ENCODE results near the gene DENND1A.
"Not testable (repeated sequence)": the region's sequence is repeated elsewhere in the genome, so short reads cannot be mapped to it uniquely, and the experiment has no call there.

DENND1A gene, protein sequence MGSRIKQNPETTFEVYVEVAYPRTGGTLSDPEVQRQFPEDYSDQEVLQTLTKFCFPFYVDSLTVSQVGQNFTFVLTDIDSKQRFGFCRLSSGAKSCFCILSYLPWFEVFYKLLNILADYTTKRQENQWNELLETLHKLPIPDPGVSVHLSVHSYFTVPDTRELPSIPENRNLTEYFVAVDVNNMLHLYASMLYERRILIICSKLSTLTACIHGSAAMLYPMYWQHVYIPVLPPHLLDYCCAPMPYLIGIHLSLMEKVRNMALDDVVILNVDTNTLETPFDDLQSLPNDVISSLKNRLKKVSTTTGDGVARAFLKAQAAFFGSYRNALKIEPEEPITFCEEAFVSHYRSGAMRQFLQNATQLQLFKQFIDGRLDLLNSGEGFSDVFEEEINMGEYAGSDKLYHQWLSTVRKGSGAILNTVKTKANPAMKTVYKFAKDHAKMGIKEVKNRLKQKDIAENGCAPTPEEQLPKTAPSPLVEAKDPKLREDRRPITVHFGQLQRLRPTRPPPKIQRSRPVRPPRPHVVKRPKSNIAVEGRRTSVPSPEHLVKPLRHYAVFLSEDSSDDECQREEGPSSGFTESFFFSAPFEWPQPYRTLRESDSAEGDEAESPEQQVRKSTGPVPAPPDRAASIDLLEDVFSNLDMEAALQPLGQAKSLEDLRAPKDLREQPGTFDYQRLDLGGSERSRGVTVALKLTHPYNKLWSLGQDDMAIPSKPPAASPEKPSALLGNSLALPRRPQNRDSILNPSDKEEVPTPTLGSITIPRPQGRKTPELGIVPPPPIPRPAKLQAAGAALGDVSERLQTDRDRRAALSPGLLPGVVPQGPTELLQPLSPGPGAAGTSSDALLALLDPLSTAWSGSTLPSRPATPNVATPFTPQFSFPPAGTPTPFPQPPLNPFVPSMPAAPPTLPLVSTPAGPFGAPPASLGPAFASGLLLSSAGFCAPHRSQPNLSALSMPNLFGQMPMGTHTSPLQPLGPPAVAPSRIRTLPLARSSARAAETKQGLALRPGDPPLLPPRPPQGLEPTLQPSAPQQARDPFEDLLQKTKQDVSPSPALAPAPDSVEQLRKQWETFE

DNA sequence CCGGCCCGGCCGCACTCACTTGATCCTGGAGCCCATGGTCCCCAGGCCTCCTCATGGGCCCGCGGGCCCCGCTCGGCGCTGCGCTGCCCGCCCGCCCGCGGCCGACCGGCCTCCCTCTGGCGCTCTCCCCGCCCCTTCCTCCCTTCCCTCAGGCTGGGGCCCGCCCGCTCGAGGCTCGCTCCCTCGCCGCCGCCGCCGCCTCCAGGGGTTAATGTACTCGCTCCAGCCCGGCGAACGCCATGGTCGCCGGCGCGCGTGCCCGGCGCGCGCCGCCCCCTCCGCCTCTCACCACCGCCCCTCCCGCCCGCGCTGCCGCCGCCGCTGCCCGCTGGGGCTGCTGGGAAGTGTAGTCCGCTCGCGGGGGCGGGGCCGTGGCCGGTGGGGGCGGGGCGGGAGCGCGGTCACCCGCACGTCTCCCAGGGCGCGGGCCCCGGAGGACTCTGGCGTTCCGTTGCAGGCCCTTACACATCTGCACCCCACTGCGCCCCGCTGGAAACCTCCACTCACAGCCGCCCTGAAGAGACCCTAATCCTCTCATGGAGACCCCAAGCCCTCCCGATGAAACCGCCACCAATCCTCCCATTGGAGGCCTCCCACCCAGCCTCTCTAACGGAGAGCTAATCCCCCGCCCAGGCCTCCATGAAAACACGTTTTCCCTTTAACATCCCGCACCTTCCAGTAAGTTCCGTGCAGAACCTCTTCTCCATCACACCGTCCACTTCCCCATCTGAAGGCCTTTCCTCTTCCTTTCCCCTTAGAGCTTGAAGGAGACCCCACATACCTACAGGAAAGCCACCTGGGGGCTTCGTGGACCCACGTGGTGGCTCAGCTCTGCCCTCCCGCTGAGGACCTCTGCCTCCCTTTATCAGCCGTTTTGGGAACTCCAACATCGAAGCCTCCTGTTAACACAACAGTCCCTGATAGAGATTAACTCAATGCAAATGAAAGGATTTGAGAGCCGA is at the start of gene DENND1A:
Gene DENND1A (minus strand): TSS at position 257 of the 962 bp plus-strand sequence. CDS start 221 bp downstream, at position 36.
- DNase-seq (ENCODE audit: low read depth in 2 of 2), result peak; percentile 74 to 80

DNA sequence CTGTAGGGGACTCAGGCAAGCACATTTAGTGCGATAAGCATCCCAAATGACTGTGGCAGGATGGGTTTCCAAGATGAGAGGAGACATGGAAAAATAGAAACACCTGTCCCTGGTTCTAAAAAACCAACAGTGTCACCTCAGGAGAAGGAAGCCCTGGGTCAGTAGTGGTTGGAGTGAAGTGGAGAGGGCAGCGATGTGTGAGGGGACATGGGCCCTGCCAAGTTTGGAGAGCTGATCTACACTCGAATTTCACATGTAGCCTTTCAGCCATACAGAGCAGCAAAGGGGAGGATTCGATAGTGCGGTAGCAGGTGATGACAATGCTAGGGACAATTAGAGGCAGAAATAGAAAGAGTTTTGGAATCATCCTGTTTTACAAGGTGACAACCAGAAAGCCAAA is 49.1 kb upstream of the DENND1A start:
- DNase-seq (ENCODE audit: low read depth in 2 of 2), result no peak

DNA sequence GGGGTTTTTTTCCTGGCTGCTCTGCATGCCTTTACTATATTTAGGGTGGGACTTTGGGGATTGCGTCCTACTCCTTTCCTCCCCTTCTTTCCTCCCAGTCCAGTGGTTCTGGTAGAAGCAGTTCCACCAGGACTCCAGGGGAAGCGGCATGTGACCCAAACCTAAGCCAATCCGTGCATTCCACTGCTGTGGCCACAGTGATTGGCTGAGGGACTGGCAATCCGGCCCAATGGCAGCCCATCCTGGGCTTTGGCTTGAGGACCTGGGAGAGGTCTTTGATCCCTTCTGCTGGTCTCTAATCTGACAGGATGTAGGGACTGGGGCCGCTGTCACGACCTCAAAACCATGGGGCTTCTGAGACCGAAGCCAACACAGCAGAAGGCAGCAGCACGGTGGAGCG is 46.7 kb upstream of the DENND1A start:
- not testable (repeated sequence) for DNase-seq (ENCODE audit: low read depth in 2 of 2)

DNA sequence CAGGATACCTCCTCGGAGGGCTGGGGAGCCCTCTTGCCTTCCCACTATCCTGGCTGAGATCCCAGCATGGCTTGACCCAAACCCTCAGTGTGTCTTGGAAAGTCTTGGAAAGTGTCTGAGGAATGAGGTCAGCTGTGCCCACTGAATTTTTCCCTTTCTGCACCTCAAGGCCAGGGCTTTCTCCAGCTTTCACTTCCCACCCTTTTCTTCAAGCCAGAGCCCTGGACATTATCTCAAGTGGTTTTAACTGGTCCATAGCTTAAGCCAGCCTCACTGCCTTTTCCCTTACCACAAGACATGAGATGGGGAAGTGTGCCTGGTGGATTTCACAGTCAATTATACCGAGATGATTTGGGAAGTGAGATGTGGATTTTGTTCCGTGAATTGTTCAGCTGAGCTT is 45.9 kb upstream of the DENND1A start:
- no peak for DNase-seq (ENCODE audit: low read depth in 2 of 2)

DNA sequence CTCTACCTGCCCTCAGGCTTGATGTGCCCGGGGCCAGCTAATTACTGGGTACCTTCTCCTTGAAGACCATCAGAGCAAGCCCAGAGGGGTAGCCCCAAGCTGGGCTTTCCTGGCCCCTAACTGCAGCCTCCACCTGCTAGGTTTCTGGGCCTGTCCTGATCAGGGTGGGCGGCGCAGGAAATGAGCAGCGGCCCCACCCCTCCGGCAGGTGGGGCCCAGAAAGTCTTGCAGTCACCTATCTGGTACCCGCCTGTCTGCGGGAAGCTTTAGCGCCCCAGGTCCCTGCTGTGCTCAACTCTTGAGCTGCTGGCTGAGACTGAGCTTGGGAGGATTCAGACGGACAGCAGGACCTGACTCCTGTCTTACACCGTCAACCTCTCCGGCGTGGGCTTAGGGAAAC is 44.5 kb upstream of the DENND1A start:
- DNase-seq (ENCODE audit: low read depth in 2 of 2), result no peak

DNA sequence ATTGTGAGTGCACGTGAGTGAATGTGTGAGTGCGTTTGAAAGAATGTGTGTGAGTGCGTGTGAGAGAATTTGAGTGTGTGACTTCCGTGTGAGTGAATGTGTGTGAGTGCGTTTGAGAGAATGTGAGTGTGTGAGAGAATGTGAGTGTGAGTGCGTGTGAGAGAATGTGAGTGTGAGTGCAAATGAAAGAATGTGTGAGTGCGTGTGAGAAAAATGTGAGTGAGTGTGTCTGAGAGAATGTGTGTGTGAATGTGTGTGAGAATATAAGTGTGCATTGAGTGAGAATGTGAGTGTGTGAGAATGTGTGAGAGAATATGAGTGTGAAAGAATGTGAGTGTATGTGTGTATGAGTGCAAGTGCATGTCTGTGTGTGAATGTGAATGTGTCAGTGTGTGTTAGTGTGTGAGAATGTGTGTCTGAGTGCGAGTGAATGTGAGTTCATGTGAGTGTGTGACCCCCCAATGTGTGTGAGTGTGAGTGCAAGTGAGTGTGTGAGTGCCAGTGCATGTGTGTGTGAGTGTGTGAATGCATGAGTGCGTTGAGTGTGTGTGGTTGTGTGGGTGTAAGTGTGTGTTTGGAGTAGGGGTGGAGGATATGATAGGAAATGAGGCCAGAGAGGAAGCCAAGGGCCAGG is 43.8 kb upstream of the DENND1A start:
- DNase-seq (ENCODE audit: low read depth in 2 of 2), result no peak

DNA sequence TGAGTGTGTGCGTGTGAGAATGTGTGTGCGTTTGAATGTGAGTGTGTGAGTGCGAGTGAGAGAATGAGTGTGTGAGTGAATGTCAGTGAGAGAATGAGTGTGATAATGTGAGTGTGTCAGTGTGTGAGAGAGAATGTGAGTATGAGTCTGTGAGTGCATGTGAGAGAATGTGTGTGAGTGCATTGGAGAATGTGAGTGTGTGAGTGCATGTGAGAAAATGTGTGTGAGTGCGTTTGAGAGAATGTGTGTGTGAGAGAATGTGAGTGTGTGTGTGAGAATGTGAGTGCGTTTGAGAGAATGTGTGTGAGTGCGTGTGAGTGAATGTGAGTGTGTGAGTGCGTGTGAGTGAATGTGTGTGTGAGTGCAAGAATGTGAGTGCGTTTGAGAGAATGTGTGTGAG is 42.7 kb upstream of the DENND1A start:
- DNase-seq (ENCODE audit: low read depth in 2 of 2), result no peak

DNA sequence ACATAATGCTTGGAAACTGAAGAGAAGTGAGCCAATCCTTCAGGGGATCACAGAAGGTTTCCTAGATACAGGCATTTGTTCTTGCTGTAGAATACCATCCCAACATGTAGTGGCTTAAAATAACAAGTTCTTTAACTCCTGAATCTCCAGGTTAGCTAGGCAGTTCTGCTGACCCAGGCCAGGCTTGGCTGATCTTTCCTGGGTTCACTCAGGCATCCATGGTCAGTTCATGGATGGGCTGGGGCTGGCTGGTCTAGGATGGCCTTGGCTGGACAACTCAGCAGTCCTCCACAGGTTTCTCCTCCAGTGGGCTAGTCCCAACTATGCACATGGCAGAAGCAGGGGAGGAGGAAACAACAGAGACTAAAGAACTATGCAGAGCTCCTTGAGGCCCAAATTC is 37.4 kb upstream of the DENND1A start:
- DNase-seq (ENCODE audit: low read depth in 2 of 2), result no peak

DNA sequence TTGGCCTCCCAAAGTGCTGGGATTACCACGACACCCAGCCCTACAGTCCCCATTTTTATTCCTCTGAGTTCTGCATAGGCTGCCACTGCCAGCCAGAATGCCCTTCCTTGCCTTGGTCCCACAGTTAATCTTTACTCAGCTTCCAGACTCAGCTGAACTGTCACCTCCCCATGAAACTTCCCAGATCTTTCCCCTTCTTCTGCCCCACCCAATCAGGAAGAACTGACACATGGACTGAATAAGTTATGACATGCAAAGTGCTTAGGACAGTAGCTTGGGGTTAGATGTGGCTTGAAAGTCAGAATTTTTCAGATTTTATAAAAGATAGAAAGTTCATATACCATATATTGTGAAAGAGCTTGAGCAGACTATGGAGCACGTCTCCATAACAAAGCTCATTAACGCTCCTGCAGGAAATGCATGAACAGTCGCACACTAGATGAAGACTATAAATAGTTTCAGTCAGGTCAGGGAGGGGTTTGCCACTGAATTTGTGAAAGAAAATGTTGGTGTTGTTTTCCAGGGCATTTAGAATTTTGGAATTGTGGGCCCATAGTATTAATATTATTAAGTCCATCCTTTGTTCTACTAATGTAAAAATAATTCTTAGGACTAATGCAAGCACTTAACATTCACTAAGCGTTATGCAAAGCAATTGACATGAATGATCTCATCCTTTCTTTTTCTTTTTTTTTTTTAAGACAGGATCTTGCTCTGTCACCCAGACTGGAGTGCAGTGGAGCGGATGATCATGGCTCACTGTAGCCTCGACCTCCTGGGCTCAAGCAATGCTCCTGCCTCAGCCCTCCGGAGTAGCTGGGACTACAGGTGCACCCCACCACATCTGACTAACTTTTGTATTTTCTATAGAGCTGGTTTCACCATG is 36.1 kb upstream of the DENND1A start:
- DNase-seq (ENCODE audit: low read depth in 2 of 2), result no peak

DNA sequence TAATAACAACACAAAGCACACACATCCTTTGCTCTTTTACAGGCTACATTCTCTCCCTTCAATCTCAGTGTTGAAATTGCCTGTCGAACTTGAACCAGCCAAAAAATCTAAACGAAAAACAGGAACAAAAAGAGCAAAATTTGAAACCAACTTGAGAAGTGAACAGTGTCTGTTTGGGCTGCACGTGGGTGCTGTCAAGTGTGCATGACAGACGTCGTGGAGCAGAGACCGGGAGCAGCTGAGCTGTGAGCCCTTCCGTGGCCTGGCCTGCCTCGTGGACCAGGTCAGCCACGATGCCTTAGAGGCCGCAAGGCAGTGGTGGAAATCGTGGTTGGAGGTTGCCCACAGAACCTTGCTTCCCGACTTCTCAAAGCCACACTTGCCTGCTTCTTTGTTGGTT is 34.8 kb upstream of the DENND1A start:
- DNase-seq (ENCODE audit: low read depth in 2 of 2), result no peak

DNA sequence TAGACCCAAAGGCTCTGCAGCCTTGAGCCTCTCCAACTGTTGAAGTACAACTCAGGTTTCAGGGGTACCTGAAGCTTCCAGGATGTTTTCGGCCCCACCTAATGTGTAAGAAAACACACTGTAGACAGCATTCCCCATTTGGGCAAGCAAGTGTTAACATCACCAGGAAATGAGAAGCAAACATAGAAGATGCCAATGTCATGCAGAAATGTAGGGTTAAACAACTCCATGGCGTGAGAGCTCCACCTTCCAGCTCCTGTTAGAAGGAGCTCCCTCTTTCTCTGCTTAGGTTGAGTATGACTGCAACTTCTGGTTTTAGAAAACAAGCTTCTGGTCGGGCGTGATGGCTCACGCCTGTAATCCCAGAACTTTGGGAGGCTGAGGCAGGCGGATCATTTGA is 31.0 kb upstream of the DENND1A start:
- no peak for DNase-seq (ENCODE audit: low read depth in 2 of 2)

DNA sequence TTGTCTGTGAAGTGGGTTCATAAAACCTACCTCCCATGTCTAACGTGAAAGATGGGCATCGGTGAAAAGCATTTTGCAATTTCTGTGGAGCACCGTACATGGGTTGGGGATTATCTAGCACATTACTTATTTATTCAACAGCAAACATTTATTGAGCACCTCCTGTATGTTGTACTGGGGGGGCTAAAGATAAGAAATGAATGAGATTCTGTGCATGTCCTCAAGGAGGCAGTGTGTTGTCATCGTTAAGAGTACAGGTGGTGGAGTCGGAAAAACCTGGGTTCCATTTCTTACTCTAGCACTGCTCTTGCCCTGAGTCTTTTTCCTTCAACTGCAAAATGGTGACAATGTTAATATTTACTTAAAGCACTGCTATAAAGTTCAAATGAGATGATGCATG is 30.4 kb upstream of the DENND1A start:
- DNase-seq (ENCODE audit: low read depth in 2 of 2), result no peak

DNA sequence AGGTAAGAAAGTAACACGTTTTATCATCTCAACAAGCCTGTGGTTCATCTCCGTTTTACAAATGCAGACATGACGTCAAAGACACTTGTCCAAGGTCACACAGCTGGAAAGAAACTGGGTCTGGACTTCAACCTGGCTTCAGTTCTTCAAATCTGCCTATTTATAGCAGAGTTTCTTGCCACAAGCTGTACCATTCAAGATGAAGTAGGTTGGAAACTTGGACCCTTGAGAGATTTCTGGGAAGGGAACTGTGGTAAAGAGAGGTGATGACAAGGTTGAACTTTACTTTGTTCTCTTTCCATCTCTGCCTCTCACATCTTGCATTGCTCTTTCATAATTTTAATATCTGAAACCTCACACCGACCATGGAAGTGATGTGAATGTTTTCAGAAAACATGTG is 29.9 kb upstream of the DENND1A start:
- no peak for DNase-seq (ENCODE audit: low read depth in 2 of 2)

DNA sequence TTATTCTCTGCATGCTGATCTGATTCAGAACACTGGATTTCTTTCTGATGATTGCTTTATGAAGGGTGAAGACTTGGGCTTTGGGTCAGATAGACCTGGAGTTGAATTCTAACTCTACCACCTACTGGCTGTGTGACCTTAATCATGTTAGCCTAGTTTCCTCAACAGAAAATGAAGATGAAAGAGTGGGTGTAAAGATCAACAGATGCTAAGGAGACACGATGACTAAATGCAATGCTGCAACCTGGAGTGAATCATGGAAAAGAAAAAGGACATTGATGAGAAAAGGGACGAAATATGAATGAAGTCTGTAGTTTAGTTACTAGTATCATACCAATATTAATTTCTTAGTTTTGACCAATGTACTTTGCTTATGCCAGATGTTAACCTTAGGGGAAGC is 27.8 kb upstream of the DENND1A start:
- DNase-seq (ENCODE audit: low read depth in 2 of 2), result no peak

DNA sequence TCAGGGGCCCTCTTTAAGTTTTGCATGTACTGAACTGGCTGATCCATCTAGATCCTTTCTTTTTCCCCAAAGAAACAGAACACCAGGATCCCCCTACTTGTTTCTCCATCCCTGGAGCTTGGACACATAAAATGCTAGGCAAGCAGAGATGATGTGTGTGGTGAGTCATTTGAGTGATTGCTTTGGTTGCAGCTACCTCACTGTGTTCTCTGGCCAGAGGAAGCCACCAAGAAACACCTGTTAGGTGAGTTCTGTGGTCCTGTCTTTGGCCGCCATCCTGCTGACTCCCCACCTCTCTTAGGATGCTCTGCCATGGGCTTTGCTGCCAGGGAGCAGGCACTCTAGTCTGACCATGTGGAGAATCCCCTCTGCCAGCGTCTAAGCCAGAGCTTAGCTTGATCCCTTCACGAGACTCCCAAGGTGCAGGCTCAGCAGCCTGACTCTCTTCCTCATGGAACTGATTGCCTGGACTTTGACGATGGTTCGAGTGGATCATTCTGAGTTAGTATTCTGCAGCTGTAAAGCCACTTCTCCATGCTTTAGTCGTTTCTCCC is 27.3 kb upstream of the DENND1A start:
- DNase-seq (ENCODE audit: low read depth in 2 of 2), result no peak

DNA sequence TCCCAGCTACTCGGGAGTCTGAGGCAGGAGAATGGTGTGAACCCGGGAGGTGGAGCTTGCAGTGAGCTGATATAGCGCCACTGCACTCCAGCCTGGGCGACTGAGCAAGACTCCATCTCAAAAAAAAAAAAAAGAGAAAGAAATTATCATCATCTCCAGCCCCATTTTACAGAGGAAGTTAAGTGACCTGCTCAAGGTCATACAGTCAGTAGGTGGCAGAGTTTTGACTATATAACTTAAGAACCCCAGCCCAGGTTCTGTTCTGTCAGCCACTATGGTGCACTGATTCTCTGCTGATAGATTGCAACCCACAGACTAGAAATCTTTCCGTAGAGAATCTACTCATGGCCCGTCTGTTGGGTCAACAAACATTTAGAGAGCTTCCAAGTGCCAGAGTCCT is 25.7 kb upstream of the DENND1A start:
- DNase-seq (ENCODE audit: low read depth in 2 of 2), result no peak

DNA sequence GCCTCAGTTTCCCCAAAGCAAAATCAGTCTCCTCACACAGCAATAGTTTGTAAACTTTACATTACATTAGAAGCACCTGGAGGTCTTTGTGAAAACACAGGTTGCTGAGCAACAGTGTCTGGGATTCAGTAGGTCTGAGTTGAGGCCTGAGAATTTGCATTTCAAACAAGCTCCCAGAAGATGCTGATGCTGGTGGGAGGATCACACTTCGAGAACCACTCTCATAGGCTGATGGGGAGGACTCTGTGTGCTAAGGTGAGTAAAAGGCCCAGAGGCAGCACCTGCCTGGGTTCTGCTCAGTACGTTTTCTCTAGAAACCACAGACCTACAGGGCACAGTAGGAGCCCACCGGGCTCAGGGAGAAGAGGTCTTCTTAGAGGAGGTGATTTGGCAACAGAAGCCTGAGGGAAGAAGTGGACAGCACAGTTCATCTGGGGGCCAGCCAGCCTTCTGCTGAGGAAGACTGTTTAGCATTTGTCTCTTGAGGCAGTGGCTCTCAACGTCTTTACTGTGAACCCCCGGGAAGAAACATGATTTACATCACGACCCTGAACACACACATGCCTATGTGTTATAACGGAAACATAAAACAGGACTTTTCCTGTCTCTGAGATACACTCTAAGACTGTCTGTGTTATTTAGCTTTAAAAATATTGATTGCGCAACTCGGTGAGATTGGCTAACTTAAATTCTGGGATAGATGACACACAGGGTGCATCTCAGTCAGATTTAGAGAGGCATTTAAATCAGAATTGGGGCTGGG is 24.8 kb upstream of the DENND1A start:
- no peak for DNase-seq (ENCODE audit: low read depth in 2 of 2)

DNA sequence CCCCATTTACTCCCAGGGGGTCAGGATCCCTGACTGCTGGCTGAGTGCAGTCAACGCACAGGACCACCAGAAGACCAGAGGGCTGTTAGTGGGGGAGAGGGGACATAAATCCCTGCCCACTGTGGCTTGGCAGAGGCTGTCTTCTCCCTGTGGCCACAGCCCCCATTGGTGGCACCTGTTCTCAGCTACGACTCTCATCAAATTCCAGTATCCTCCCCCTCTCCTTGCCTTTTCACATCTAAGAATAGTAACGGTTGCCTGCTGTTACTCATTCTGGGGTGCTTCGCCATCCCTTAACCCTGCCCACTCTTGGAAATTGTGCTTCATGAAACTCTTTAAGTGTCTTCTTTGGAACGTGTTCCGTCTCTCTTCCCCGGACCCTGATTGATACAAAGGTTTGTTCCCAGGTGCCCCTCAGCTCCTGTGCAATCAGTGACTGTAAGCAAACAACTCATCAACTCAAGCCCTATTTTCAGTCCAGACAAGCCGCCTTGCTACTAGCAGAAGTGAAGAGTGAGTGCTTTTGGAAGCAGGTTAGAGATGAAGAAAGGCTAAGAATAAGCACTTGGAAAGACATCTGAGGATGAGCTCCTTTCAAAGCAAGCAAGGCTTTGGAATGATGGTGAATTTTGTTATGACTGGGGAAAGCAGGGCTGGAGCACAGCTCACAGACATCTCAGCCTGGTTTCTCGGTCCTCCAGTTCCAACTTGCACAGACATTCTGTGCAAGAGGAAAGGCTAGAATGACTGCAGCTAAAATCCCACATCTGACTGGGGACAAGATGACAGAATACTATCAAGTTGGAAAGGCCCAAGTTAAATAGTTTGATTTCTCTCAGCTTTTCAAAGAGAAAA is 22.9 kb upstream of the DENND1A start:
- DNase-seq (ENCODE audit: low read depth in 2 of 2), result no peak

All from stimulated activated CD8-positive, alpha-beta memory T cell treated with anti-CD3 and anti-CD28 coated beads, Interleukin-15, amount 100 ng/mL, for 4 hours (primary cell).